Uterus (tissue), 4 donors: Measurements from ENCODE around the gene LAPTM5. TPM values are rescaled to one million over a fixed set of nuclear protein-coding genes. Genes with fewer than 3 reads are reported as not detected.

Source experiments
- DNase-seq, 2 donors: peaks; one replicate each; pipeline ENCODE4 v3.0.0-alpha.2; 2019 to 2020
- H3K27ac ChIP-seq, 2 donors: fragments of 200-600 bp; sonication (generic); 1 replicate in 1 of 2; 2 replicates in 1 of 2; pipeline ENCODE4 v1.5.1; 2016 to 2018
- H3K27me3 ChIP-seq, 2 donors: fragments of 200-600 bp; sonication (generic); one replicate each; pipeline ENCODE4 v1.5.1; 2018 to 2019; ENCODE audit warnings: control low read depth in 1 of 2
- H3K36me3 ChIP-seq, 2 donors: fragments of 200-600 bp; sonication (generic); one replicate each; pipeline ENCODE4 v1.5.1; 2019; ENCODE audit warnings: control low read depth in 1 of 2
- H3K4me1 ChIP-seq, 2 donors: fragments of 200-600 bp; sonication (generic); one replicate each; pipeline ENCODE4 v1.5.1; 2018 to 2019; ENCODE audit warnings: control low read depth in 1 of 2
- H3K4me3 ChIP-seq, 2 donors: fragments of 200-600 bp; sonication (generic); 1 replicate in 1 of 2; 2 replicates in 1 of 2; pipeline ENCODE4 v1.5.1; 2018 to 2019; ENCODE audit warnings: mild to moderate bottlenecking in 1 of 2
- H3K9me3 ChIP-seq, 2 donors: fragments of 200-600 bp; sonication (generic); one replicate each; pipeline ENCODE4 v1.5.1; 2019; ENCODE audit warnings: control low read depth in 1 of 2
- CTCF ChIP-seq, 4 experiments: fragments of 200-600 bp in 2 of 4; fragments of 450-650 bp in 2 of 4; sonication (generic) in 2 of 4; IDR thresholded peaks; one replicate each; pipeline ENCODE4 v1.5.1; 2016 to 2019; ENCODE audit warnings: antibody characterized with exemption in 4 of 4, mild to moderate bottlenecking in 2 of 4, moderate library complexity in 1 of 4
- POLR2A ChIP-seq, 2 donors: fragments of 450-650 bp; IDR thresholded peaks; one replicate each; pipeline ENCODE4 v1.6.1; 2016; ENCODE audit warnings: antibody characterized with exemption in 2 of 2, mild to moderate bottlenecking in 1 of 2, moderate library complexity in 1 of 2
- intact Hi-C: fragments of 100-400 bp; cut with DNase I; formaldehyde crosslinking; loops from one replicate; pipeline ENCODE4 v1.15.1; 2023; ENCODE audit warnings: low total_unique reads
- total RNA-seq, 4 donors: library from RNA; depleted of rRNA in 3 of 4; stranded (reverse); fragments of >200 nt in 3 of 4; gene quantifications; one replicate each; pipeline versions ENCODE4 v1.1.0 to v1.2.4, GENCODE V29; 2014 to 2023
- donor health status: DM: yes; HTN: yes; CAD: no.

Gene LAPTM5
- total RNA-seq, 4 donors from 2014 or later: 6.1 to 76.8 (median 15.8) TPM

GRCh38 chr1:30744060-30744756 is 13.4 kb downstream of the LAPTM5 start:
- Histone ChIP-seq H3K9me3 (no peaks in the 10 kb centered on the region), H3K4me1 (no peaks in the 10 kb centered on the region), H3K36me3 (no peaks in the 10 kb centered on the region), H3K4me3 (no peak overlapping the region), H3K27me3 (no peaks in the 10 kb centered on the region), H3K27ac (no peak overlapping the region)
- intact Hi-C loops: no loop called here
- TF ChIP-seq CTCF (IDR thresholded peaks at IDR 0.05): no peak
- TF ChIP-seq POLR2A (IDR thresholded peaks at IDR 0.05): no peak
- no peak for DNase-seq

- no peaks in the 10 kb centered on the region for H3K9me3 ChIP-seq
- no peak for TF ChIP-seq CTCF (IDR thresholded peaks at IDR 0.05)
- no peak for TF ChIP-seq POLR2A (IDR thresholded peaks at IDR 0.05)
- H3K4me1 ChIP-seq: no peaks in the 10 kb centered on the region
- no peak for DNase-seq
- H3K27ac ChIP-seq: no peak overlapping the region
- H3K27me3 ChIP-seq: no peaks in the 10 kb centered on the region
- intact Hi-C loops: no loop called here
- no peaks in the 10 kb centered on the region for H3K36me3 ChIP-seq
- no peak overlapping the region for H3K4me3 ChIP-seq
These were observed 14.0 kb downstream of the LAPTM5 start for GRCh38 chr1:30743584-30744059.

GRCh38 chr1:30742963-30743559 is 14.5 kb downstream of the LAPTM5 start:
- no peaks in the 10 kb centered on the region for H3K36me3 ChIP-seq
- no peaks in the 10 kb centered on the region for H3K4me1 ChIP-seq
- TF ChIP-seq POLR2A (IDR thresholded peaks at IDR 0.05): no peak
- no peak for TF ChIP-seq CTCF (IDR thresholded peaks at IDR 0.05)
- H3K9me3 ChIP-seq: no peaks in the 10 kb centered on the region
- H3K27ac ChIP-seq: no peak overlapping the region
- H3K27me3 ChIP-seq: no peaks in the 10 kb centered on the region
- no peak for DNase-seq
- intact Hi-C loops: no loop called here
- no peak overlapping the region for H3K4me3 ChIP-seq

- no peak overlapping the region for H3K4me3 ChIP-seq
- TF ChIP-seq POLR2A (IDR thresholded peaks at IDR 0.05): no peak
- TF ChIP-seq CTCF (IDR thresholded peaks at IDR 0.05): no peak
- intact Hi-C loops: no loop called here
These were observed 15.1 kb downstream of the LAPTM5 start for GRCh38 chr1:30742300-30742962.

More at GRCh38 chr1:30742300-30742962, 15.1 kb downstream of the LAPTM5 start:
- no peak overlapping the region for H3K27ac ChIP-seq
- H3K9me3 ChIP-seq: no peaks in the 10 kb centered on the region
- no peaks in the 10 kb centered on the region for H3K36me3 ChIP-seq
- no peak for DNase-seq
- H3K4me1 ChIP-seq: no peaks in the 10 kb centered on the region
- no peaks in the 10 kb centered on the region for H3K27me3 ChIP-seq
